ENCODE results near the gene LTB.

The LTB gene

DNA sequence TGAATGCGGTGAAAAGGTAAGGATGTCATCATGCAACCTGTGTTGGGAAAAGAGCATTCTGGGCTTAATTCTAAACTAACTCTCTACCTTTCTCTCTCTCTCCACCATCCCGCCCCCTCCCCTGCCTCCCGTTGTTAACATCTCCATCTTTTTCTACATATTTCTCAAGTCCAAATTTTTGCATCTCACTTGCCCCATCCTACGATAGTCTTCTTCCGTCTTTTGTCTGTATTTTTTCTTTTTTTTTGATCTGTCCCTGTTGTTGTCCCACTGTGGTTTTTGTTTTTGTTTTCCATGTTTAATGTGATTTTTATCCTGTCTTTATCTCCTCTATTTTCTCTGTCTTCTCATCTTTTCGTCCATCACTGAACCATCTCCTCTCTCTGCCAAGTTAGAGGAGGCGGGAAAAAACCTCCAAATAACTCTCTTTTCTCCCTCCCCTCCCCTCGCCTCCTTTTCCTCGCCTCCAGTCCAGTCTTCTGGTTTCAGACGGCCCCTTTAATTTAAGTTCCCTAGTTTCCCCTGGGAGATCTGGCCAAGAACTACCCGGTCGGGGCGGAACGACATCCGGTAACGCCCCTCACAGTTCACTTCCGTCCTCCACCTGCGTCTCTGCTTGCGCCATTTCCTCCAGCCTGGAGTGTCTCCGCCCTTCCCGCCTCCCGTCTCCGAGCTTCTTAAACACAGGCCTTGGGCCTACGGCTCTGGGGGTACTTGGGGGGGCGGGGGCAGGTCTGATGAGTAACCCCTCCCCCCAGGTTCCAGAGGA is 35.1 kb downstream of the LTB start, which contains the start of gene NFKBIL1:
NFKBIL1 (plus strand) TSS at position 651 of the 769 bp plus-strand sequence; CDS start at position 738, 87 bp downstream.
- DNase-seq: peak; percentile 67 to 97

DNA sequence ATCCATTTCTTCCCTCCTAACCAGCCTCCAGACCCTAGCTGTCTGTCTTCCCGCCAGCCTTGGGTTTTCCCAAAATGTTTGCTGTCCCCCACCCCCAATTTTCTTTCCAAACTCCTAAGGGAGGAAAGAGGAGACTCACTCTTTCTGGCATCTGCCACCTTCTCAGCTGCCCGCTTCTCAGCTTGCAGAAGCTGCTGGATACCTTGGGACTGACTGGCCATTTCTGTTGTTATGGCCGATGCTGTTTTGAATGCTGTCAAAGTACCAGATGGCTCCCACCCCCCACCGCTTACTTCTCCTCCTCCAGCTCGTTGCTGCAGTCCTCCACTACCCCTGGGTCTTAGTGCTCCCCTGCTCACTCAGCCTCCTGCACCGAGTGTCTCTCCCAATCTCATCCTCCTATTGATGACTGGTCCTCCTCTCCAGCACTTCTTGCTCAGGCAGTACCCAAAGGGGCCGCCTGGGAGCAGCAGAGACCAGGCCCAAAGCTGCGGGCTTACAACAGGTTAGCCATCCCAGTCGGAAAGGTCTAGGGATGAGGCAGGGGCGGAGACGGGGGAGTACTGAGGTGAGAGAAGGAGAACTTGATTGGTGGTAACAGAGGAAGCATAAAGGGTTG is 35.8 kb downstream of the LTB start, which contains the start of gene ATP6V1G2:
ATP6V1G2 (minus strand) TSS at position 270 of the 619 bp plus-strand sequence; CDS start at position 221, 49 bp downstream.
- DNase-seq: peak; percentile 62 to 76

DNA sequence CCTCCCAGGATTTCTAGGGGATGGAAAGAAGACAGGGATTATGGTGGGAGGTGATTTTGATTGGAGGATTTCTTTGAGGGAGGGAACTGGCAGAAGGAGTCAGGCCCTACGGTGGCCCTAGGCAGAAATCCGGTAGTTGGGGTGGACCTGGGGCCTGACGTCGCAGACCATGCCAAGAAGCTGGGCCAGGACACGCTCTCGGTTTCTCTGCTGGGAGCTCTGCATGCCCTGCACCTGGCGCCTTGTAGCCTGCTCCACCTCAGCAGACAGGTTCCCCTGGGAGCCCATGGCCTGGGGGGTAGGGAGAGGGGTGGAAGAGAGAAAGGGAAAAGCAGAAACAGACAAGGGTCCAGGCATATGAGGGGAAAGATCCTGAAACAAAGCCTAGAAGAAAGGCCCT is 36.9 kb downstream of the LTB start:
- no peak for DNase-seq

DNA sequence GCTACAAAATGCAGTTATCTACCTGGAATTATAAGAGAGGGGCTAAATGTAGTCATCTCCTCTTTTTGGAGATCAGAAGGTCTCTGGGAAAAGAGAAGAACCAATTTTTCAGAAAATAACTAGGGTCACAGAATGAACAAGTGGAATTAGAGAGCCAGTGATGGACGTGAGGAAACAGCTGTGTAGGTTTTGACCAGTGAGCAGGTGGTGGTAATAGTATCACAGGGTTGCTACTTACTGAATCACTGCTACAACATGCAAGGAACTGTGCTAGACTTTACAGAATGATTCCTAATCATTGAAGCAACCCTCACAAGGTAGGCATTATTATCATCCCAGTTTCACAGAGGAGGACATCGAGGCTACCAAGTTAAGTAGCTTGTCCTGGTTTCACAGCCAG is 37.5 kb downstream of the LTB start:
- DNase-seq: no peak

DNA sequence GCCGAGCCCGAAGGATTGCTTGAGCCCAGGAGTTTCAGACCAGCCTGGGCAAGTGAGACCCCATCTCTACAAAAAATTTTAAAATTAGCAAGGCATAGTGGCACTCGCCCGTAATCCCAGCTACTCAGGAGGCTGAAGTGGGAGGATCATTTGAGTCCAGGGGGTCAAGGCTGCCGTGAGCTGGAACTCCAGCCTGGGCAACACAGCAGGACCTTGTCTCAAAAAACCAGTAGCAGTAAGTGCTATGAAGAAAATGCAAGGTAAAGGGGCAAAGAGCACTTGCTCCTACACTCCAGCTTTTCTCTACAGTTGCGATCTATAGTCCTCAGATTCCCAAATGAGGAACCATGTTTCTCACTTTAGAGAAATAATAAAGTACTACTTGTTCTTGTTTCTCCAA is 38.6 kb downstream of the LTB start:
- no peak for DNase-seq

DNA sequence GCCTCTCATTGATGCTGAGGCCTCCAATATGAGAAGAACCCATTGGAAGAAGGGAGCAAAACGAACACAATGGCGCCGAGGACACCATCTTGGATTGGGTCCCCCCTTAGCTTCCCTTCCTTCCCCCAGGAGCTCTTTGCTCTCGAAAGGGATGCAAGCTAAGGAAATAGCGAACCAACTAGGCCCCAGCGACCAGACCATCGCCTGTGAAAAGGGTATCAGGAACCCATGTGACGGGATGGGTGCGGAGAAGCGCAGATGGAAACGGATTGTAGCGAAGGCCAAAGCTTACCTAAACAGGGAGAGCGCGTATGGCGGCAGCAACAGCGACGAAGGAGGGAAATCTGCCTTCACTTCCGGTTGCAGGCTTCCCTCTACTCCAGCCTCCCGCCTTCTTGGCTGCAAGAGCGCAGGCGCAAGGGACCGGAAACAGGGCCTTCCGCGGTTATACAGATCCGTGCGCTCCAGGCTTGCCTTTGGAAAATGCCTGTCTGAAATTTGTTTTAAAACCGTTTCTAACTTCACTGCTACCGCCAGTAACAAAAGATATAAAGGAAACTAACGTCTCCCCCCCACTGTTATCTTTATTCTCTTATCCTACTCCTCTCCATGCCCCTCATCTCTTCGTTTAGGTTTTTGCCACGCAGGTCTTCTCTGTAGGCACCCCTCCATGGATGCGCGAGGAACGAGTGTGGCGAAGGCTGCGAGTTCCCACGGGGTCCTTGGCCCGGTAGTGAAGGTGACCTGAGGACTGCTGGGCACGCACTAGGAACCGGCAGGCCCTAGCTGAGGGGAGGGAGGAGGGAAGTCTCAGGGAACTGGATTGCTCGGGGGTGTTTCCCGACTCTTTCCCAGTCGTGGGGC is 40.3 kb downstream of the LTB start, which contains the start of gene DDX39B:
DDX39B (minus strand) TSS at position 346 of the 864 bp plus-strand sequence. CDS start 1,471 bp downstream, outside the sequence.
- peak; percentile 88 to 92 for DNase-seq

DNA sequence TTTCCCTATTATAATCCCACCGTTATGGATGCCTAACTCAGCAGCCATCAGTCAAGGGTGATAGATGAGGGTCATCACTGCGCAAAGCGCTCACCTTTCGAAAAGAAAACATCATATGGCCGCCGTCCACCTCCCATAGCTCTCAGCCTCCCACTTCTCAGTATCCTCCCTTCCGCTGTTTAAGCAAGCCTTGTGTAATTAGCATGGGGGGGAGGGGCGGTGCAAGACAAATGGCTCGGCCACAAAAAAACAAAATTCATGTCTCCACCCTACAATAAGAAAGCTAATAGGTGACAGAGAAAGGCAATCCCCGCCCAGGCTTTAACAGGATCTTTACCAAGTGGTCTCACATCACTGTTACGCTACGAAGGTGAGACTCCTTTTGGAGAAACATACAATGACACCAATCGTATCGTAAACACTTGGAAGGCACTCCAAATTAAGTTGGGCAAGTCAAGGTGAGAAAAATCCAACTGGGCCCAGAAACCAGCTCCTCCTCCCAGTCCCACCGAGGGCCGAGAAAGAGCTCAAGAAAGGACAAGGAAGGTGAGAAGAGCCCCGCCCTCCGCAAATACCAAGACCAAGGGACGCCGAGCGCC is 41.1 kb downstream of the LTB start:
- no peak for DNase-seq

DNA sequence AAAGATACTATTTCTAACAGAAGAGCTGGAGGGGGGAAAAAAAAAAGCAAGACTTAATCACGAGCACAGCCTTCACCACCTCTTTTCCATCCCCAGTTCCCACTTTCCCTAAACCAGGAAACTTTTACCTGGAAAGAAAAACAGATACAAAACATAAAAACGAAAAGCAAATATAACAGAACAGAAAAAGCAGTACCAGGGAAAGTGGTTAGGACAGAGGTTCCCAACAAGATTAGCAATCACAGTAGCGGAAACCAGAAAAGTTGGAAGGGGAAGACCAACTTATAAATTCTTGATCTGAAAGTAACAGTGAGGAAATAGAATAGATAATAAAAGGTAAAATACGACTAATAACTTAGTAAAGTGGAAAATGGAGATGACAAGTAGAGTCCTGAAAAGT is 41.6 kb downstream of the LTB start:
- DNase-seq: no peak

DNA sequence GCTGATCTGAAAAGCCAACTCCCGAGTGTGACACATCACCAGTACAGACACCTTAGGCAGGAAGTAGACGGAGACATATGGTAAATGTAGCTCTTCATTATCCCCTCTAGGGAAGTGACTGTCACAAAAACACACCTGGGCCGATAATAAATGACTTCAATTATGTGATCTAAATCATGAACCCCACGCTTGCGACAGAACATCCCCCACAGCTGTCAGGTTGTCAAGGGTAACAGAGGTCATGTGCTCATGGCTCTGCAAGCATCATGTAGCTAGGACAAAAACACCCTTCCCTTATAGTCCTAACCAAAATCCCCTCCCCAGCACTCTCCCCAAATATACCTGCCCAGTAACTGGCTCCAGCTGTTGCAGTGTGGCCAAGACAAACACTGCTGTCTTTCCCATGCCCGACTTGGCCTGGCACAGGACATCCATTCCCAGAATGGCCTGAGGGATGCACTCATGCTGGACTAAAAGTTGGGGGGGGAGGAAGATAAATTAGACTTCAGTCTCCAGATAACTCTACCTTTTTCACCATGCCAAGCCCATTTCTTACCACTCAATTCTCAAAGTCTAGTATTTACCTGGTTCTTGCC is 43.3 kb downstream of the LTB start:
- no peak for DNase-seq

DNA sequence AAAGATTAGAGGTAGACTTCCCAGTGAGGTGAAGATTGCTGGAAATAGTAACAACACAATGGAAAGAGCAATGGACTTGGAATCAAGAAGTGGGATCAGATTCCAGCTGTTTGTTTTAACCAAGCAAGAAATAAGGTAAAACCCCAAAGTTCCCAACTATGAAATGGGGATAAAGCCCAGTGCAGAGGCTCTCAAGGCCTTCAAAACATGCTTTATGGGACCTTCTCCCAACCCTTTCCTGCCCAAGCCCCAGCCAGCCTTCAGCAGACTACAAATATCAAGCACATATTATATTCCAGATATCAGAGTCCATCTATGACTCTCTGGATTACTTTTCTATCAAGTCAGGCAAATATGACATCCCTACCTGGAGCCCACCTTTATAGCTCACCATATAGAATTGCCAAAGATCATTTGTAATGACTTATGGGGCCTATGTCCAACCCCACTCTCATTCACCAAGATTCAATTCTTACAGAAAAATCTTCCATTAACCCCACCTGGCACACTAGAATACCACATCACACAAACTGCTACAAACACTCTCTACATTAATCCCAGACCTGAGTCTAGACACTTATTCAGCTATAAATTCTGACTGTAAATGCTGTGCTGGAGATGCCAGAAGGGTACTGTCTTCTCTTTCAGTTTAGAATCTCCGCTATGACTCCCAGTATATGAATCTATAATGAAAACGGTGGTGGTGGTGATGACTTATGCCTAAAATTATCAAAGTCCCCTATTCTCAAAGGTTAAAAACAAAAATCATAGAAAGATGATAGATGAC is 46.5 kb downstream of the LTB start:
- no peak for DNase-seq

DNA sequence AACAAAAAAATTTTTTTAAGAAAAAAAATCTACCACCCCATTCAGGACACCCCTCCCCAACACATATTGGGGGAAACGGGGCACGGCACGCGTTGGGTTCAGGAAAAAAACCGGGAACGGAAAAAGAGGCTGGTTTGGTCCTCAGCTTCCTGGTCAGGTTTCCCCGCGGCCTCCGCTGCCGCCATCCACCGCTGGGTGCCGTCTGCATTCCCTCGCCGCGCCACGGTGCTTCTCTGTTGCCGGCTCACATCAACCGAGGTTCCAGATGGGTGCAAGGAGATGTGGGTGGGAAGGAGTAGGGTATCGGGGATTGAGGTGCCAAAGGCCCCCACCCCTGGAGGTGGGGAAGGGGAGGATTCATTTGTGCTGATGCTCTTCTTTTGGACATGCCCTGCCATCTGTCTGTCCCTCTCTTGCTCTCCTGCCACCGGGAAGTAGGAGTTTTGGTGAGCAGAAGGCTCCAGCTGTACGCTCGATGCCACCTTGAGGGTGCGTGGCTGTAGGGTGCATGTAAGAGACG is 47.6 kb downstream of the LTB start:
- DNase-seq: no peak

DNA sequence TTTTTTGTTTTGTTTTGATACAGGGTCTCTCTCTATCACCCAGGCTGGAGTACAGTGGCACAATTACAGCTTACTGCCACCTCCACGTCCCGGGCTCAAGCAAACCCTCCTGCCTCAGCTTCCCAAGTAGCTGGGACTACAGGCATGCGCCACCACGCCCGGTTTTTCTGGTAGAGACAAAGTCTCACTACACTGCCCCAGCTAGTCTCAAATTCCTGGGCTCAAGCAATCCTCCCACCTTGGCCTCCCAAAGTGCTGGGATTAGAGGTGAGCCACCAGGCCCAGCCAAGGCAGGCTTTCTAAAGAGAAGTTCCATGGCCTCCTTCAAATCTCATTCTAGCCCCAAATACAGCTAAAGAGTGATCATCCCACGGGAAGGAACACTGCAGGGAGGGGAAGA is 48.2 kb downstream of the LTB start:
- DNase-seq: no peak

DNA sequence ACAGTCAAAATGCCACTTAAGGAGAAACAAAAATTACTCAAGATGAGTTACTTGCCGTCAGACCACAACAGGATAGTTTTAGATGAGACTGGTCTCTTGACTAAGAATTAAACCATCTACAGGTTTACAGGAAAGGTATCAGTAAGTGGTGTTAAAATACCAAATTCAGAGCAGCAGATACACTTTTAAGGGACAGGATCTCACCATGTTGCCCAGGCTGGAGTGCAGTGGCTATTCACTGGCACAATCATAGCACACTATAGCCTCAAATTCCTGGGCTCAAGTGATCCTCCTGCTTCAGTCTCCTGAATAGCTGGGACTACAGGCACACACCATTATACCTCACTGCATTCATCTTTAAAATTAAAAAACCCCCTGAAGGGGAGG is 48.8 kb downstream of the LTB start:
- DNase-seq: no peak

DNA sequence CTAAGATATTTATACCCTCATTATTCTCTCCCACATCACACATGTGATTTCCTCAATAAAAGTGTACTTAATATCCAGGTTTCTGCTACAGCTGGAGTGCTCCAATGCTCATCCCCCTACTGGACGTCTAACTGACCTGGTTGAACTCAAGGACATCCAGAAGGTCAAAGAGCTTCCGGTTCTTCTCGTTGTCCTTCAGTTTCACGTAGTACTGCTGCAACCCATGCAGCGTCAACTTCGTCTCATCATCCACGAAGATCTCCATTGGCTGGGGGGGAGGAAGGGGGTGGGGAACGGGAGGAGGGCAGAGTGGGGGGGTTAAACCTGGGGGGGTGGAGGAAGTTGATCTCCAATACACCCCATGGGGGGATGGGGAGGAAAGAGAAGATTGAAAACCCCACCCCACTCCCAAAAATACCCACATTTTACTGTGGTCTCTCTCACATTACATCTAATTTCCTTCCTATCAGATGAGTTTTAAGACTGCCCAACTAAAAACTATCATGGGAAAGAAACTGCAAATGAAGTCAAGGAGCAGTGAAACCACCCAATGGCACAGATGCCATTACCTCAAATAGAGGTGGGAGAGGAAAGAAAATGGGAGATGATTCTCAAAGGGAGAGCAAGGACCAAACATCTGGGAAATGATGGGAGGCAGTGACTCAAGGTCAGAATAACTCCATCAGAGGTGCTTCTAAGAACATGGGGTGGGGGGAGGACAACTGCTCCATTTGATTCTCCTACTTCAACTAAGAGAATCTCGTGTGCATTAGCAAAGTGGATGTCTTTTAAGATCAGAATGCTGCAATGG is 49.4 kb downstream of the LTB start:
- DNase-seq: no peak

DNA sequence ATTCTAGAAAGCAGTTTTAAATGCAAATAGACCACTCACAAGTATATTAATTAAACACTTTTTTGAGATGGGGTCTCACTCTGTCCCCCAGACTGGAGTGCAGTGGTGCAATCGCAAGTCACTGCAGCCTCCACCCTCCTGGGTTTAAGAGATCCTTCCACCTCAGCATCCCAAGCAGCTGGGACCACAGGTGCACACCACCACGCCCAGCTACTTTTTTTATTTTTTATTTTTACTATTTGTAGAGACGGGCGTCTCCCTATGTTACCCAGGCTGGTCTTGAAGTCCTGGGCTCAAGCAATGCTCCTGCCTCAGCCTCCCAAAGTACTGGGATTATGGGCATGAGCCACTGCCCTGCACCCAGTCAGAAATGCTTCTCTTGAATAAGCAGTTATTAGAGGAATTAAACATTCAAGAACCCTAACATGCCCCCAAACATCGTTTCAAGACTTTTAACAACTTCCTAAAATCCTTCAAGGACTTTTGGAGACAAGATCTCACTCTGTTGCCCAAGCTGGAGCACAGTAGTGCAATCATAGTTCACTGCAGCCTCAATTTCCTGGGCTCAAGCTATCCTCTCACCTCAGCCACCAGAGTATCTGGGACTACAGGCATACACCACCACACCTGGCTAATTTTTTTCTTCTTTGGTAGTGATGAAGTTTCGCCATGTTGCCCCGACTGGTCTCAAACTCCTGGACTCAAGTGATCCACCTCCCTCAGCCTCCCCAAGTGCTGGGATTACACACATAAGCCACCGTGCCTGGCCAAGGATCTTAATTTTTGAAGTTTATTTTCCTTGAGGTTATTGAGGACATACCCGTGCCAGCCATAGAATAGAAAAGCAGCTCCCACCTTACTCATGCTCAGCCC is 50.2 kb downstream of the LTB start:
- no peak for DNase-seq

DNA sequence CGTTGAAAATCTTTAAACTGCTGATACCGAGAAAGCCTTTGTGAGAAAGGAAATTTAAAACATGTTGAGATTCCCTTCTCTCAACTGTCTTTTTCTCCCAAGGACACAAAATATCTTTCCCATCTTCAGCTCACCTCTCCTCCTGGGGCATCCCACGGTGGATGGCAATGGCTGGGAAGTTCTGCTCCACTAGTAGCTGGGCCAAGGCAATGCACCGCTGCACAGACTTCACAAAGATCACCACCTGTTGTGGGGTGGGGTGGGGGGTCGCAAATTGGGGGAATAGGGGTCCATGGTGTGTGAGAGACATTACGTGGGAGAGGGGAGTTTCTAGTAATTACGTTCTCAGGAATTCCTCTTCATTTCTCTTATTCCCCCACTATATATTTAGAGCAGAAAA is 51.1 kb downstream of the LTB start:
- DNase-seq: no peak

DNA sequence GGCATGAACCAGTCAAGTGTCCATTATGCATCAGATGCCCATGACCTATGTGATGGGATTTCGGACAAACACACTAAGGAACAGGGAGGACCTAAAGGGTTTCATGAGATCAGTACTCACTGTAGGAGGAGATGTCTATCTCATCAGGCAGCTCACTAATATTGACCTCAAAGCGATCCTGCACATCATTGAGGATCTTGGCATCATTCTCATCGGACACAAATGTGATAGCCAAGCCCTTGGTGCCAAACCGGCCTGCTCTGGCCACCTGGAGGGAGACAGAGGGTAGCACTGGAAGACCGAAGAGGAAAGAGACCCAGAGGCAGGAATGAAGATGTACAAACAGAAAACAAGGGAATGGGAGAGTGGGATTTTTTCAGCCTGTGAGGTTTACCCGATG is 51.6 kb downstream of the LTB start:
- DNase-seq: no peak

Measured in bone marrow (tissue), 2 donors.